ENCODE measurements around the gene PKD2. TPM values are rescaled to one million over a fixed set of nuclear protein-coding genes. Genes with fewer than 3 reads are reported as not detected.

PKD2 gene
- total and polyA plus RNA-seq, 2 of the 13 experiments (the other 11 are each of a cell fraction or from before 2014, with no cell fraction given): 5.6 to 9.1 TPM

GRCh38 chr4:88054229-88054628 is 46.8 kb downstream of the PKD2 start:
- no TSS peak for BruUV-seq (replicated peaks)
- Histone ChIP-seq H3K36me3 (replicated peaks in 1 of 2; ENCODE audit: control insufficient read depth in 1 of 2, insufficient read depth in 2 of 2, low read length in 2 of 2) (0 out of 5 replicates have a peak, but pooled peaks cover 0 to 7% of the 10 kb centered on the region in 2 experiments), H4K20me1 (ENCODE audit: insufficient read depth, low read length) (no peaks in the 10 kb centered on the region), H3K9me3 (ENCODE audit: low read length) (no peaks in the 10 kb centered on the region), H3K27me3 (ENCODE audit: control insufficient read depth in 1 of 2, insufficient read depth in 2 of 2, low read length in 2 of 2) (no peaks in the 10 kb centered on the region), H3K4me2 (ENCODE audit: low read depth, low read length) (no peak overlapping the region), H3K4me3 (replicated peaks in 1 of 3; ENCODE audit: insufficient read depth in 1 of 3, low read depth in 2 of 3, low read length in 3 of 3) (no peak overlapping the region), H3K79me2 (ENCODE audit: insufficient read depth, low read length) (no peaks in the 10 kb centered on the region), H3K4me1 (ENCODE audit: insufficient read depth, low read length) (peaks cover 6% of the 10 kb centered on the region), H3K9ac (ENCODE audit: insufficient read depth, low read depth, low read length) (no peak overlapping the region), H2AFZ (ENCODE audit: low read length) (no peak overlapping the region), H3K27ac (ENCODE audit: extremely low read length, insufficient read depth, low read length) (no peak overlapping the region)
- WGBS (ENCODE audit: low lambda C conversion rate): 92% methylated on average over 4 of the region's 4 CpGs
- no peak for TF ChIP-seq FOSL1 (CRISPR knock-in tag; IDR thresholded peaks at IDR 0.05; ENCODE audit: borderline replicate concordance)
- TF ChIP-seq ZNF484 (CRISPR knock-in tag; IDR thresholded peaks at IDR 0.05; ENCODE audit: borderline replicate concordance, low read depth): no peak
- no peak for TF ChIP-seq ZSCAN9 (CRISPR knock-in tag; IDR thresholded peaks at IDR 0.05; ENCODE audit: borderline replicate concordance)
- TF ChIP-seq MEIS2 (CRISPR knock-in tag; IDR thresholded peaks at IDR 0.05): no peak
- no peak for TF ChIP-seq MTF1 (CRISPR knock-in tag; IDR thresholded peaks at IDR 0.05)
- TF ChIP-seq MAFG (CRISPR knock-in tag; IDR thresholded peaks at IDR 0.05): no peak
- no peak for TF ChIP-seq HOXA5 (CRISPR knock-in tag; IDR thresholded peaks at IDR 0.05)
- TF ChIP-seq, protein P1, sequence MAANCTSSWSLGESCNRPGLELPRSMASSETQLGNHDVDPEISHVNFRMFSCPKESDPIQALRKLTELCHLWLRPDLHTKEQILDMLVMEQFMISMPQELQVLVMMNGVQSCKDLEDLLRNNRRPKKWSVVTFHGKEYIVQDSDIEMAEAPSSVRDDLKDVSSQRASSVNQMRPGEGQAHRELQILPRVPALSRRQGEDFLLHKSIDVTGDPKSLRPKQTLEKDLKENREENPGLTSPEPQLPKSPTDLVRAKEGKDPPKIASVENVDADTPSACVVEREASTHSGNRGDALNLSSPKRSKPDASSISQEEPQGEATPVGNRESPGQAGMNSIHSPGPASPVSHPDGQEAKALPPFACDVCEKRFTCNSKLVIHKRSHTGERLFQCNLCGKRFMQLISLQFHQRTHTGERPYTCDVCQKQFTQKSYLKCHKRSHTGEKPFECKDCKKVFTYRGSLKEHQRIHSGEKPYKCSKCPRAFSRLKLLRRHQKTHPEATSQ (CRISPR knock-in tag; IDR thresholded peaks at IDR 0.05; ENCODE audit: borderline replicate concordance): no peak
- TF ChIP-seq RXRA (CRISPR knock-in tag; IDR thresholded peaks at IDR 0.05): no peak
- DNase-seq (ENCODE audit: low spot score) (no peak), FAIRE-seq (no peak), ATAC-seq (no peak)
- in situ Hi-C loops (cut with HindIII; ENCODE audit: extremely low pct_ligation_motif_present, low pct_unique_long_range_greater_than_20kb) (loop anchor here (5.0 kb wide), 1 partner anchor 158 kb away; no protein-coding TSS in a partner anchor), intact Hi-C loops (cut with micrococcal nuclease; ENCODE audit: unreplicated experiment) (loop anchor here (2.0 kb wide), 1 partner anchor 105 kb away; the partner anchor contains the start of gene ABCG2)
- CTCF ChIA-PET (ENCODE audit: low intra/inter-chr PET ratio, low total read pairs): interaction anchor here (1.0 to 2.1 kb wide), 2 partner anchors 158 to 461 kb away, joined by 4 to 43 read pairs; no protein-coding TSS in a partner anchor
- POLR2A ChIA-PET: no interaction called here

Measured in HepG2 (cell line).